ENCODE data around the gene CYP8B1.

- TF ChIP-seq CTCF (IDR thresholded peaks at IDR 0.05) (no peak), POLR2A (IDR thresholded peaks at IDR 0.05) (no peak), POLR2AphosphoS5 (IDR thresholded peaks at IDR 0.05; ENCODE audit: insufficient read depth in 1 of 2, low read depth in 1 of 2) (no peak)
These were observed 19.1 kb downstream of the CYP8B1 start for GRCh38 chr3:42856544-42856943.
